DOHH2 (cell line): Measurements from ENCODE around the gene RBM12.

Experiments
- H3F3A ChIP-seq: fragments of 200-600 bp; sonication (generic), shearing (Covaris generic); 2 replicates; pipeline ENCODE4 v1.6.0; 2016; ENCODE audit warnings: antibody characterized with exemption, mild to moderate bottlenecking; ENCODE audit not compliant: control insufficient read depth, insufficient read depth
- H3K27ac ChIP-seq: fragments of 200-600 bp; sonication (generic); 2 replicates; pipeline ENCODE4 v1.5.1; 2014; ENCODE audit warnings: low read depth, mild to moderate bottlenecking, low read length, moderate library complexity
- H3K27me3 ChIP-seq: fragments of 200-600 bp; sonication (generic); 2 replicates; pipeline ENCODE4 v1.6.1; 2014; ENCODE audit warnings: mild to moderate bottlenecking, low read length, mixed read lengths; ENCODE audit not compliant: control insufficient read depth
- H3K36me3 ChIP-seq: fragments of 200-600 bp; sonication (generic); 2 replicates; pipeline ENCODE4 v1.6.1; 2014; ENCODE audit warnings: mild to moderate bottlenecking, low read length, moderate library complexity, mixed read lengths; ENCODE audit not compliant: control insufficient read depth
- H3K4me1 ChIP-seq: fragments of 200-600 bp; sonication (generic); 2 replicates; pipeline ENCODE4 v1.6.1; 2014; ENCODE audit warnings: mild to moderate bottlenecking, low read length, mixed read lengths; ENCODE audit not compliant: control insufficient read depth
- H3K4me2 ChIP-seq: fragments of 200-600 bp; sonication (generic); 2 replicates; pipeline ENCODE4 v1.6.0; 2014; ENCODE audit warnings: mild to moderate bottlenecking, low read length, moderate library complexity
- H3K4me3 ChIP-seq: fragments of 200-600 bp; sonication (generic); 2 replicates; pipeline ENCODE4 v1.5.1; 2014; ENCODE audit warnings: mild to moderate bottlenecking, low read length, mixed read lengths
- H3K79me2 ChIP-seq: fragments of 200-600 bp; sonication (generic); 2 replicates; pipeline ENCODE4 v1.6.1; 2014; ENCODE audit warnings: mild to moderate bottlenecking, low read length, mixed read lengths; ENCODE audit not compliant: control insufficient read depth
- H3K9me2 ChIP-seq: fragments of 200-600 bp; sonication (generic); replicated peaks from 2 replicates; pipeline ENCODE4 v1.6.1; 2014; ENCODE audit warnings: mild to moderate bottlenecking, low read length, mixed read lengths; ENCODE audit not compliant: control insufficient read depth
- H3K9me3 ChIP-seq: fragments of 200-600 bp; sonication (generic); 2 replicates; pipeline ENCODE4 v1.6.1; 2014; ENCODE audit warnings: antibody characterized with exemption, low read length, mixed read lengths; ENCODE audit not compliant: control insufficient read depth, insufficient read depth
- H4K20me1 ChIP-seq: fragments of 200-600 bp; sonication (generic); 2 replicates; pipeline ENCODE4 v1.6.0; 2014; ENCODE audit warnings: low read depth, mild to moderate bottlenecking, antibody characterized with exemption, low read length, moderate library complexity; ENCODE audit not compliant: control insufficient read depth, insufficient read depth
- EZH2phosphoT487 ChIP-seq: fragments of 200-600 bp; sonication (generic); IDR thresholded peaks from 2 replicates; pipeline ENCODE4 v1.6.1; 2017; ENCODE audit warnings: borderline replicate concordance, mild to moderate bottlenecking, antibody characterized with exemption, low read length, moderate library complexity, mixed read lengths
- TF ChIP-seq, protein P1 (sequence below): fragments of 200-600 bp; sonication (generic); IDR thresholded peaks from one replicate; pipeline ENCODE4 v1.5.1; 2014; ENCODE audit warnings: antibody characterized with exemption, mild to moderate bottlenecking, low read depth, low read length; ENCODE audit not compliant: poor library complexity, severe bottlenecking

RBM12 gene

GRCh38 chr20:35640724-35641123 is 24.0 kb downstream of the RBM12 start:
- no peak overlapping the region for H3K4me2 ChIP-seq
- H3K9me3 ChIP-seq: no peaks in the 10 kb centered on the region
- H3F3A ChIP-seq: peaks cover 15% of the 10 kb centered on the region
- H4K20me1 ChIP-seq: peaks cover 19% of the 10 kb centered on the region; the same call in 1 of the 2 replicates
- H3K27ac ChIP-seq: no peak overlapping the region
- 0 out of 2 replicates have a peak, but pooled peaks cover 2% of the 10 kb centered on the region for H3K36me3 ChIP-seq
- peaks cover 81% of the 10 kb centered on the region for H3K79me2 ChIP-seq
- H3K27me3 ChIP-seq: no peaks in the 10 kb centered on the region
- TF ChIP-seq, protein P1, sequence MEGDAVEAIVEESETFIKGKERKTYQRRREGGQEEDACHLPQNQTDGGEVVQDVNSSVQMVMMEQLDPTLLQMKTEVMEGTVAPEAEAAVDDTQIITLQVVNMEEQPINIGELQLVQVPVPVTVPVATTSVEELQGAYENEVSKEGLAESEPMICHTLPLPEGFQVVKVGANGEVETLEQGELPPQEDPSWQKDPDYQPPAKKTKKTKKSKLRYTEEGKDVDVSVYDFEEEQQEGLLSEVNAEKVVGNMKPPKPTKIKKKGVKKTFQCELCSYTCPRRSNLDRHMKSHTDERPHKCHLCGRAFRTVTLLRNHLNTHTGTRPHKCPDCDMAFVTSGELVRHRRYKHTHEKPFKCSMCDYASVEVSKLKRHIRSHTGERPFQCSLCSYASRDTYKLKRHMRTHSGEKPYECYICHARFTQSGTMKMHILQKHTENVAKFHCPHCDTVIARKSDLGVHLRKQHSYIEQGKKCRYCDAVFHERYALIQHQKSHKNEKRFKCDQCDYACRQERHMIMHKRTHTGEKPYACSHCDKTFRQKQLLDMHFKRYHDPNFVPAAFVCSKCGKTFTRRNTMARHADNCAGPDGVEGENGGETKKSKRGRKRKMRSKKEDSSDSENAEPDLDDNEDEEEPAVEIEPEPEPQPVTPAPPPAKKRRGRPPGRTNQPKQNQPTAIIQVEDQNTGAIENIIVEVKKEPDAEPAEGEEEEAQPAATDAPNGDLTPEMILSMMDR: no peak
- no peak for TF ChIP-seq EZH2phosphoT487
- no peak overlapping the region for H3K4me3 ChIP-seq
- no peaks in the 10 kb centered on the region for H3K9me2 ChIP-seq
- no peaks in the 10 kb centered on the region for H3K4me1 ChIP-seq

DNA sequence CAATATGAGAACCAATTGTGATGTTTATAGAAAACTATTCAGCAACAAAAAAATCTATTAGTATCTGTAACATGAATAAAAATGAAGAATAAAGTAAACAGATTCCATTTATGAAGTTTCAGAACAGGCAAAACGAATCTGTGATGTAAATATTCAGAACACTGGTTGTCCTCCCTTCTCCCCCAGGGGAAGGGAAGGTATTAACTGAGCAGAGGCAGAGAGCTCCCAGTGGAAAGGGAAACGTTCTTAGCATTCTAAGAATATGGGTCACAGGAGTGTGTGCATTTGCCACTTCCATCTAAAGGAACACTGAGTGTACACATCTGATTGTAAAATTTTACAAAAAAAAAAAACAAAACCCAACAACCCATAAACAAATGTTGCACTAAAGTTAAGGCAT is 25.9 kb downstream of the RBM12 start:
- Histone ChIP-seq H3K4me2 (no peak overlapping the region), H3K4me1 (no peaks in the 10 kb centered on the region), H3F3A (peaks cover 15% of the 10 kb centered on the region), H4K20me1 (peaks cover 15% of the 10 kb centered on the region; the same call in 1 of the 2 replicates), H3K9me3 (no peaks in the 10 kb centered on the region), H3K79me2 (peaks cover 67% of the 10 kb centered on the region), H3K9me2 (no peaks in the 10 kb centered on the region), H3K27ac (no peak overlapping the region), H3K36me3 (no peaks in the 10 kb centered on the region), H3K4me3 (no peak overlapping the region), H3K27me3 (no peaks in the 10 kb centered on the region)
- no peak for TF ChIP-seq EZH2phosphoT487
- TF ChIP-seq, protein P1: no peak

- no peaks in the 10 kb centered on the region for H3K4me1 ChIP-seq
- H3K9me3 ChIP-seq: no peaks in the 10 kb centered on the region
- H3K79me2 ChIP-seq: peaks cover 55% of the 10 kb centered on the region
- no peak overlapping the region for H3K4me2 ChIP-seq
- no peaks in the 10 kb centered on the region for H3K9me2 ChIP-seq
- no peak overlapping the region for H3K27ac ChIP-seq
- H3K36me3 ChIP-seq: peaks cover 6% of the 10 kb centered on the region
- peaks cover 8% of the 10 kb centered on the region; the same call in 1 of the 2 replicates for H4K20me1 ChIP-seq
- peaks cover 10% of the 10 kb centered on the region for H3F3A ChIP-seq
- no peaks in the 10 kb centered on the region for H3K27me3 ChIP-seq
- no peak overlapping the region for H3K4me3 ChIP-seq
- TF ChIP-seq, protein P1: no peak
- TF ChIP-seq EZH2phosphoT487: no peak
Observed at GRCh38 chr20:35637276-35637675, 27.4 kb downstream of the RBM12 start.
